Parathyroid adenoma (tissue), 2 donors: ENCODE measurements around the gene C16orf86.

Source experiments
- H2AFZ ChIP-seq: fragments of 300-600 bp; sonication (generic); one replicate; pipeline ENCODE4 v1.7.0; 2017; ENCODE audit warnings: antibody characterized with exemption, mild to moderate bottlenecking
- H3K27ac ChIP-seq: fragments of 300-600 bp; sonication (generic); one replicate; pipeline ENCODE4 v1.7.0; 2017
- H3K27me3 ChIP-seq: fragments of 300-600 bp; sonication (generic); one replicate; pipeline ENCODE4 v1.7.0; 2017; ENCODE audit warnings: low read length; ENCODE audit not compliant: control insufficient read depth, insufficient read depth
- H3K36me3 ChIP-seq: fragments of 300-600 bp; sonication (generic); one replicate; pipeline ENCODE4 v1.7.0; 2017; ENCODE audit warnings: low read length; ENCODE audit not compliant: control insufficient read depth, insufficient read depth
- H3K4me1 ChIP-seq: fragments of 300-600 bp; sonication (generic); one replicate; pipeline ENCODE4 v1.7.0; 2017; ENCODE audit warnings: control low read depth
- H3K4me2 ChIP-seq: fragments of 300-600 bp; sonication (generic); one replicate; pipeline ENCODE4 v1.7.0; 2017; ENCODE audit warnings: low read length
- H3K4me3 ChIP-seq: fragments of 300-600 bp; sonication (generic); one replicate; pipeline ENCODE4 v1.7.0; 2017; ENCODE audit warnings: low read depth, low read length
- H3K79me2 ChIP-seq: fragments of 300-600 bp; sonication (generic); one replicate; pipeline ENCODE4 v1.7.0; 2017; ENCODE audit warnings: control low read depth
- H3K9ac ChIP-seq: fragments of 300-600 bp; sonication (generic); one replicate; pipeline ENCODE4 v1.7.0; 2017; ENCODE audit warnings: mild to moderate bottlenecking
- H3K9me3 ChIP-seq: fragments of 300-600 bp; sonication (generic); one replicate; pipeline ENCODE4 v1.7.0; 2017; ENCODE audit warnings: low read length; ENCODE audit not compliant: control insufficient read depth
- CTCF ChIP-seq: fragments of 300-600 bp; sonication (generic); IDR thresholded peaks from one replicate; pipeline ENCODE4 v1.7.0; 2017; ENCODE audit warnings: antibody characterized with exemption, mild to moderate bottlenecking
- donor health status: primary hyperparathyroidism.

C16orf86 gene

GRCh38 chr16:67647111-67647651 lies 19.4 kb upstream of the C16orf86 start:
- peaks cover 7% of the 10 kb centered on the region for H3K4me1 ChIP-seq
- no peaks in the 10 kb centered on the region for H3K79me2 ChIP-seq
- H2AFZ ChIP-seq, result no peak overlapping the region
- H3K4me3 ChIP-seq, result no peak overlapping the region
- H3K9ac ChIP-seq, result no peak overlapping the region
- no peak for TF ChIP-seq CTCF
- no peak overlapping the region for H3K4me2 ChIP-seq
- no peaks in the 10 kb centered on the region for H3K9me3 ChIP-seq
- H3K27me3 ChIP-seq, result peaks cover 7% of the 10 kb centered on the region
- H3K36me3 ChIP-seq, result no peaks in the 10 kb centered on the region
- no peak overlapping the region for H3K27ac ChIP-seq

DNA sequence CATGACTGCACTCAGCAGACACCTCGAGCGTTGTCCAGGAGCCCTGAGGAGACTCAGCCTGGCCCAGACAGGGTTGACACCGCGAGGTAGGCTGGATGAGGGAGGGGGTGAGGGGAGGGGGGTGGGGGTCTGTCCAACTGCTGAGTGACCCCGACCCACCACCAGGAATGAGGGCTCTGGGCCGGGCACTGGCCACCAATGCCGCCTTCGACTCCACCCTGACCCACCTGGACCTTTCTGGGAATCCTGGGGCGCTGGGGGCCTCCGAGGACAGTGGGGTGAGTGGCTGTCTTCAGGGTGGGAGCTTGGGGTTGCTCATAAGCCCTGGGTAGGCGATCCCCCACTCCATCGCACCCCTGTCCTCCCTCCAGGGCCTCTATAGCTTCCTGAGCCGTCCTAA lies 18.9 kb upstream of the C16orf86 start:
- TF ChIP-seq CTCF, result no peak

GRCh38 chr16:67648088-67648763 lies 18.4 kb upstream of the C16orf86 start:
- no peaks in the 10 kb centered on the region for H3K36me3 ChIP-seq
- no peaks in the 10 kb centered on the region for H3K4me1 ChIP-seq
- no peak overlapping the region for H3K4me2 ChIP-seq
- peaks cover 7% of the 10 kb centered on the region for H3K27me3 ChIP-seq
- no peaks in the 10 kb centered on the region for H3K9me3 ChIP-seq
- no peaks in the 10 kb centered on the region for H3K79me2 ChIP-seq
- no peak overlapping the region for H3K9ac ChIP-seq
- no peak overlapping the region for H3K27ac ChIP-seq
- TF ChIP-seq CTCF, result no peak
- H2AFZ ChIP-seq, result peak overlapping the region; percentile 2
- no peak overlapping the region for H3K4me3 ChIP-seq

More for the DNA sequence above, 18.9 kb upstream of the C16orf86 start:
- no peaks in the 10 kb centered on the region for H3K79me2 ChIP-seq
- H3K4me1 ChIP-seq, result peaks cover 2% of the 10 kb centered on the region
- H3K4me2 ChIP-seq, result no peak overlapping the region
- no peak overlapping the region for H3K4me3 ChIP-seq
- H3K27ac ChIP-seq, result no peak overlapping the region
- no peak overlapping the region for H3K9ac ChIP-seq
- H3K36me3 ChIP-seq, result no peaks in the 10 kb centered on the region
- H3K27me3 ChIP-seq, result peaks cover 7% of the 10 kb centered on the region
- no peak overlapping the region for H2AFZ ChIP-seq
- H3K9me3 ChIP-seq, result no peaks in the 10 kb centered on the region

- no peak overlapping the region for H3K4me2 ChIP-seq
- no peak overlapping the region for H3K4me3 ChIP-seq
- peaks cover 7% of the 10 kb centered on the region for H3K27me3 ChIP-seq
- no peak for TF ChIP-seq CTCF
- no peaks in the 10 kb centered on the region for H3K79me2 ChIP-seq
- H3K9ac ChIP-seq, result no peak overlapping the region
- no peaks in the 10 kb centered on the region for H3K36me3 ChIP-seq
- H3K4me1 ChIP-seq, result no peaks in the 10 kb centered on the region
- H2AFZ ChIP-seq, result peak overlapping the region; percentile 72
- H3K9me3 ChIP-seq, result no peaks in the 10 kb centered on the region
- no peak overlapping the region for H3K27ac ChIP-seq
Observed at GRCh38 chr16:67648764-67649407, 17.7 kb upstream of the C16orf86 start.
